Uterus (tissue), 2 donors: ENCODE measurements around the gene BMP8A.

Experiments
- POLR2A ChIP-seq, 2 donors: fragments of 450-650 bp; IDR thresholded peaks; one replicate each; pipeline ENCODE4 v1.6.1; 2016; ENCODE audit warnings: antibody characterized with exemption in 2 of 2, mild to moderate bottlenecking in 1 of 2, moderate library complexity in 1 of 2
- TF ChIP-seq, protein P1 (sequence below), 4 experiments: fragments of 200-600 bp in 2 of 4; fragments of 450-650 bp in 2 of 4; sonication (generic) in 2 of 4; IDR thresholded peaks; one replicate each; pipeline ENCODE4 v1.5.1; 2016 to 2019; ENCODE audit warnings: antibody characterized with exemption in 4 of 4, mild to moderate bottlenecking in 2 of 4, moderate library complexity in 1 of 4

DNA sequence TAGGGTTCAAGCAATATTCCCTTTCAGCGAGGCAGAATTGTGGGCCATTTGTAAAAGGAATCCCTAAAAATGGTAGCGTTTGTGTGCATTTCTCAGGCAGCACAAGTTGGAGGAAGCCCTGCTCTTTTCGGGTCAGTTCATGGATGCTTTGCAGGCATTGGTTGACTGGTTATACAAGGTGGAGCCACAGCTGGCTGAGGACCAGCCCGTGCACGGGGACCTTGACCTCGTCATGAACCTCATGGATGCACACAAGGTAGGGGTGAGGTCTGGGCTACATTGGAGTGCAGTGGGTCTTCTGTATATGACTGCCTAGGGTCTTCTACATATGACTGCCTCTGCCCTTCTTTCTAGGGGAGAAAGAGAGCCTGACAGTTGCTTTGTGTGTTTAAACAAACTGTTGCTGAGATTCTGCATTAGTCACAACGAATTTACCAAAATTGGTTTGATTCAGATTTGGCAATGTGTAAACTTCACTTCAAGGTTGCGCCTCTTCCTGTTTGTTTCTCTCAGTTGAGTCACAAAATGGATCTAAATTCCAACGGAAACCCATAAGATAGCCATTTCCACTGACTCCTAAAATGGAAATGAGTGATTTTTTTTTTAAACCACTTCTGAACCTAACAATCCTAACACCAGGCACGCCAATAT, 40.4 kb upstream of the BMP8A start:
- TF ChIP-seq, protein P1, sequence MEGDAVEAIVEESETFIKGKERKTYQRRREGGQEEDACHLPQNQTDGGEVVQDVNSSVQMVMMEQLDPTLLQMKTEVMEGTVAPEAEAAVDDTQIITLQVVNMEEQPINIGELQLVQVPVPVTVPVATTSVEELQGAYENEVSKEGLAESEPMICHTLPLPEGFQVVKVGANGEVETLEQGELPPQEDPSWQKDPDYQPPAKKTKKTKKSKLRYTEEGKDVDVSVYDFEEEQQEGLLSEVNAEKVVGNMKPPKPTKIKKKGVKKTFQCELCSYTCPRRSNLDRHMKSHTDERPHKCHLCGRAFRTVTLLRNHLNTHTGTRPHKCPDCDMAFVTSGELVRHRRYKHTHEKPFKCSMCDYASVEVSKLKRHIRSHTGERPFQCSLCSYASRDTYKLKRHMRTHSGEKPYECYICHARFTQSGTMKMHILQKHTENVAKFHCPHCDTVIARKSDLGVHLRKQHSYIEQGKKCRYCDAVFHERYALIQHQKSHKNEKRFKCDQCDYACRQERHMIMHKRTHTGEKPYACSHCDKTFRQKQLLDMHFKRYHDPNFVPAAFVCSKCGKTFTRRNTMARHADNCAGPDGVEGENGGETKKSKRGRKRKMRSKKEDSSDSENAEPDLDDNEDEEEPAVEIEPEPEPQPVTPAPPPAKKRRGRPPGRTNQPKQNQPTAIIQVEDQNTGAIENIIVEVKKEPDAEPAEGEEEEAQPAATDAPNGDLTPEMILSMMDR (IDR thresholded peaks at IDR 0.05) = no peak
- no peak for TF ChIP-seq POLR2A (IDR thresholded peaks at IDR 0.05)
